Fibroblast of villous mesenchyme (primary cell): ENCODE measurements around the gene FOXG1. TPM values are rescaled to one million over a fixed set of nuclear protein-coding genes. Genes with fewer than 3 reads are reported as not detected.

Experiments used
- DNase-seq: peaks from one replicate; pipeline ENCODE4 v3.0.0-alpha.2; 2010; ENCODE audit warnings: low read depth
- H3K4me3 ChIP-seq: 2 replicates; pipeline ENCODE4 v1.5.1; 2011; ENCODE audit warnings: low read depth, mild to moderate bottlenecking, low read length
- CTCF ChIP-seq: IDR thresholded peaks from 2 replicates; pipeline ENCODE4 v1.5.1; 2012; ENCODE audit warnings: low read depth, mild to moderate bottlenecking, low read length; ENCODE audit not compliant: insufficient read depth
- total RNA-seq: library from RNA; depleted of rRNA; stranded (reverse); fragments of >200 nt; gene quantifications from 2 replicates; pipeline ENCODE4 v1.2.3, GENCODE V29; 2012

The FOXG1 gene
- total RNA-seq, 1 donor: not detected

- peak; percentile 50 for DNase-seq
- TF ChIP-seq CTCF: peak; percentile 77
- no peak overlapping the region for H3K4me3 ChIP-seq
Observed at GRCh38 chr14:28751467-28752058, 15.0 kb upstream of the FOXG1 start.

DNA sequence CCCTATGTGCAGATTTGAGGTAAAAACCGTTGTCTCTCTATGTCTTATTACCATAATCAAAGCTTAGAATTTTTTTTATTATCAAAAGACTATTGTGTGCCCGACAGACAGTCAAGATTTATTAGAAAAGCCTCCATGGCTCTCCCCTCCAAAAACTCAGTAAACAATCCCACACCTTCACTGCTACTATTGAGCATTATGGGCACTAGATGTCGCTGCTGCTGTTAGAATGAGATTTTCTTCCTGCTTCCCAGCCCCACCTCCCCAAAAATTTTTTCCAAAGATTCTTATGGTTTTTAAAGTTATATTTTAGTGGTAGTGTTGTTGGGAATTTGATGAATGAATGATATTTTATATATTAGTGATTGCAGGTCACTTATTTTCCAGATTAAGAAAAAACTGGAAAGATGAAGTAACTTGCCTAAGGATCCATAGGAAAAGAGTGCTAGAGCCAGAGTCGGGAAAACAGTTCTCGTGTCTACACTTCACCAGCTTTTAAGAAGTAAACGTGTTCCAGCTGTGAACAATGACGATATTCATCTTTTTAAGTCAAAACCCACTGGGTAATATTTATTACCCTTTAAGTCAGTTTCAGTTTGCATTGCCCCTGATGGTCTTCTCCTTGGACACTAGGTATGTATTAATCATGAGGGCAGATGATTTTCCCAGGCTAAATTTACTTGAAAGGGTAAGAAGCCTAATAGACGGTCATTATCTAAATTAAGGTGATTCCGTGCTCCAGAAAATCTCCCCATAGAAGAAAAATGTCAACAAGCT, 12.2 kb upstream of the FOXG1 start:
- DNase-seq: peak; percentile 48
- H3K4me3 ChIP-seq: no peak overlapping the region
- TF ChIP-seq CTCF: peak; percentile 81

GRCh38 chr14:28755198-28755815, 11.3 kb upstream of the FOXG1 start:
- TF ChIP-seq CTCF: no peak
- DNase-seq: no peak
- H3K4me3 ChIP-seq: no peak overlapping the region

DNA sequence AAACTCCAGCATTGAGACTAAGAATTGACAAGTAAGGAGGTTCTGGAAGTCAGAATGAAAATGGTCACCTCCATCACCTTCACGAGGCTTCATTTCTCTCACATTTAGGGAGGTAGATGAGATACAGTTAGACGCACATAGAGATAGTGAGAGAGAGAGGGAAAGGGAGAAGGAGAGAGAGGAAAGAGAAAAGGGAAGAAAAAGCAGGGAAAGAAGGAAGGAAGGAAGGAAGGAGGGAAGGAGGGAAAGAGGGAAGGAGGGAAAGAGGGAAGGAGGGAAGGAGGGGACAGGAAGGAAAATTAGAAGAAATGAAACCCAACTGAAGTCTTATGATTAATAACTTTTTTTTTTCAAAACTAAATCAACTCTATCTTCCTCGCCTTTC, 10.7 kb upstream of the FOXG1 start:
- no peak for TF ChIP-seq CTCF
- H3K4me3 ChIP-seq: no peak overlapping the region
- DNase-seq: no peak

DNA sequence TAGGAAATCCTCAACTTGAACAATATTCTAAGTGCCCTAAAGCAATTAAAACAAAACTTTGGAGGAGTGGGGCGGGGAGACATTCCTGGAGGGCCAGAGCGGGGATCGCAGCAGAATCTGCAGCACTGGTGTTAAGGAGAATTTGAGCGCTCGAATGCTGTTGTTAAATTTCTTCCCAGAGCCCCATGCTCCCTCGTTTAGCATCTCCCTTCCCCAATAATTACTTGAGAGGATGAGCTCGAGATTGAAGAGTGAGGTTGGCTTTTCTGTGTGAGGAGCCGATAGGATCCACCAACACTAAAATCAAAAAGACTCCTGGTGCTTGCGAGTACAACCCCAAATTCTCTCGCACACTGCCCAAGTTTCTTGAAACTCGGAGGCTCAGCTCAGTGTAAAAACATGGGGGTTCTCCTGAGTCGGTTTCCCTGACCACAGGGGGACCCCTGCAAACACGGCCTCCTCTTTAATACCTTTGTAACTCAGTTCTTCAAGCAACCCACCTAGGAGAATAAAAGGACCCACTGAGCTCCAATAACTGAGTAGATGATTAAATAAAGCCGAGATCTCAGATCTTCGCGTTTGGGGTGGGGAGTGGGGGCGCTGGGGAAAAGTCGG, 10.2 kb upstream of the FOXG1 start:
- no peak for DNase-seq
- H3K4me3 ChIP-seq: no peak overlapping the region
- no peak for TF ChIP-seq CTCF

DNA sequence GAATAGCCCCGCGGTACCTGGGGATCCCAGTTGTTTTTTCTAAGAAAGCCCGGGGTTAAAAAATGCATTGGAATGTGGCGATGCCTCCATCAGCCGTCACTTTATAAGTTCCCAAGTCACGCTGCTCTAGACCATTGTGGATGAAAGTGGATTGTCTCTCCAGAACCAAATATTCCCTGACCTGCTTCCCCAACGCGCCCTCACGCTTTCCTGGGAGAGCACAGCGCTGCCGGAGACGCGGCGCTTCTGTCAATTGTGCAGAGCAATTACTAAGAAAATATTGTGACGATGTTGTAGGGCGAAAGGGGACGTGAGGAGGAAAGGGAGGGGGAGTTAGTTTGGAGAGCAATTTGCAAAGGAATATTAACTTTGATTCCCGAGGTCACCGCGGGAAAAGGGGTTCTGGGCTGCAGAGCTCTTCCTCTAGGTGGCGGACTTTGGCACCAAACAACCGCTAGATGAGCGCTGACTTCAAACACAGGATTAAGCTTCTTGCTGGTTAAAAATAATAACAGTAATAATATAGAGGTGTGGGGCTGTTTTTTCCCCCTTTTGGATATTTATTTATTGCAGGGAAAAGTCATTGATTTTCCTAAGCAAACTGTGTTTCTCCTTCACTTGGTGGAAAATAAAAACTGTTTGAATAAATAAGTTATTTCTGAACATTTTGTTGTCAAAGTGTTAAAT, 9.6 kb upstream of the FOXG1 start:
- DNase-seq: peak; percentile 46
- TF ChIP-seq CTCF: peak; percentile 75
- H3K4me3 ChIP-seq: no peak overlapping the region
